ENCODE measurements around the gene HES5.

DNA sequence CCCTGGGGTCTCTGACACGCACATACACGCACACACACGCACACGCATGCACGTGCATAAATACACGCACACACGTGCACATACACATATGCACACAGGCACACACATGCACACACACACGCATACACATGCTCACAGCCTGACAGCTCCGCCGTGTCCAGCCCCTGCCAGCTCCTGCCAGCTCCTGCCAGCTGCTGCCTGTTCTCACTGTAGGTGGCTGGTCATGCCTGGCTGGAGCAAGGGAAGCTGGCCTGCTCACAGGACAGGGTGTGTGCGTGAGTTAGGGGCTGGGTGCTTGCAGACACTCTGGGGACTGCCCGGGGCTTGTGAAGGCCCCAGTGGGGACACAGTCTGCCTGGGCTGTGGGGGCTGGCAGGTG, 49.1 kb downstream of the HES5 start:
- TF ChIP-seq, protein P1, sequence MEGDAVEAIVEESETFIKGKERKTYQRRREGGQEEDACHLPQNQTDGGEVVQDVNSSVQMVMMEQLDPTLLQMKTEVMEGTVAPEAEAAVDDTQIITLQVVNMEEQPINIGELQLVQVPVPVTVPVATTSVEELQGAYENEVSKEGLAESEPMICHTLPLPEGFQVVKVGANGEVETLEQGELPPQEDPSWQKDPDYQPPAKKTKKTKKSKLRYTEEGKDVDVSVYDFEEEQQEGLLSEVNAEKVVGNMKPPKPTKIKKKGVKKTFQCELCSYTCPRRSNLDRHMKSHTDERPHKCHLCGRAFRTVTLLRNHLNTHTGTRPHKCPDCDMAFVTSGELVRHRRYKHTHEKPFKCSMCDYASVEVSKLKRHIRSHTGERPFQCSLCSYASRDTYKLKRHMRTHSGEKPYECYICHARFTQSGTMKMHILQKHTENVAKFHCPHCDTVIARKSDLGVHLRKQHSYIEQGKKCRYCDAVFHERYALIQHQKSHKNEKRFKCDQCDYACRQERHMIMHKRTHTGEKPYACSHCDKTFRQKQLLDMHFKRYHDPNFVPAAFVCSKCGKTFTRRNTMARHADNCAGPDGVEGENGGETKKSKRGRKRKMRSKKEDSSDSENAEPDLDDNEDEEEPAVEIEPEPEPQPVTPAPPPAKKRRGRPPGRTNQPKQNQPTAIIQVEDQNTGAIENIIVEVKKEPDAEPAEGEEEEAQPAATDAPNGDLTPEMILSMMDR (IDR thresholded peaks at IDR 0.05): no peak
- TF ChIP-seq POLR2A (IDR thresholded peaks at IDR 0.05; ENCODE audit: low read length): no peak
- no peak for TF ChIP-seq FOSL2 (IDR thresholded peaks at IDR 0.05)
- no peak for TF ChIP-seq FOSL2 (CRISPR knock-in tag; IDR thresholded peaks at IDR 0.05)
- TF ChIP-seq CHD2 (IDR thresholded peaks at IDR 0.05; ENCODE audit: low read length, partially characterized antibody): no peak
- TF ChIP-seq, protein P2, sequence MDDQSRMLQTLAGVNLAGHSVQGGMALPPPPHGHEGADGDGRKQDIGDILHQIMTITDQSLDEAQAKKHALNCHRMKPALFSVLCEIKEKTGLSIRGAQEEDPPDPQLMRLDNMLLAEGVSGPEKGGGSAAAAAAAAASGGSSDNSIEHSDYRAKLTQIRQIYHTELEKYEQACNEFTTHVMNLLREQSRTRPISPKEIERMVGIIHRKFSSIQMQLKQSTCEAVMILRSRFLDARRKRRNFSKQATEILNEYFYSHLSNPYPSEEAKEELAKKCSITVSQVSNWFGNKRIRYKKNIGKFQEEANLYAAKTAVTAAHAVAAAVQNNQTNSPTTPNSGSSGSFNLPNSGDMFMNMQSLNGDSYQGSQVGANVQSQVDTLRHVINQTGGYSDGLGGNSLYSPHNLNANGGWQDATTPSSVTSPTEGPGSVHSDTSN (IDR thresholded peaks at IDR 0.05): no peak
- TF ChIP-seq EP300 (IDR thresholded peaks at IDR 0.05): no peak
- TF ChIP-seq, protein P3, sequence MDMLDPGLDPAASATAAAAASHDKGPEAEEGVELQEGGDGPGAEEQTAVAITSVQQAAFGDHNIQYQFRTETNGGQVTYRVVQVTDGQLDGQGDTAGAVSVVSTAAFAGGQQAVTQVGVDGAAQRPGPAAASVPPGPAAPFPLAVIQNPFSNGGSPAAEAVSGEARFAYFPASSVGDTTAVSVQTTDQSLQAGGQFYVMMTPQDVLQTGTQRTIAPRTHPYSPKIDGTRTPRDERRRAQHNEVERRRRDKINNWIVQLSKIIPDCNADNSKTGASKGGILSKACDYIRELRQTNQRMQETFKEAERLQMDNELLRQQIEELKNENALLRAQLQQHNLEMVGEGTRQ (IDR thresholded peaks at IDR 0.05): no peak
- TF ChIP-seq, protein P4, sequence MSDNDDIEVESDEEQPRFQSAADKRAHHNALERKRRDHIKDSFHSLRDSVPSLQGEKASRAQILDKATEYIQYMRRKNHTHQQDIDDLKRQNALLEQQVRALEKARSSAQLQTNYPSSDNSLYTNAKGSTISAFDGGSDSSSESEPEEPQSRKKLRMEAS (IDR thresholded peaks at IDR 0.05): no peak
- TF ChIP-seq CHD4 (IDR thresholded peaks at IDR 0.05; ENCODE audit: borderline replicate concordance): no peak
- TF ChIP-seq MYC (IDR thresholded peaks at IDR 0.05; ENCODE audit: borderline replicate concordance, low read length): no peak
- TF ChIP-seq MAFK (IDR thresholded peaks at IDR 0.05; ENCODE audit: partially characterized antibody): no peak
